Epidermal melanocyte (primary cell): ENCODE measurements around the gene BMX.

Experiments
- DNase-seq: peaks from one replicate; pipeline ENCODE4 v3.0.0; 2011; ENCODE audit warnings: low spot score; ENCODE audit not compliant: insufficient read length

The BMX gene

DNA sequence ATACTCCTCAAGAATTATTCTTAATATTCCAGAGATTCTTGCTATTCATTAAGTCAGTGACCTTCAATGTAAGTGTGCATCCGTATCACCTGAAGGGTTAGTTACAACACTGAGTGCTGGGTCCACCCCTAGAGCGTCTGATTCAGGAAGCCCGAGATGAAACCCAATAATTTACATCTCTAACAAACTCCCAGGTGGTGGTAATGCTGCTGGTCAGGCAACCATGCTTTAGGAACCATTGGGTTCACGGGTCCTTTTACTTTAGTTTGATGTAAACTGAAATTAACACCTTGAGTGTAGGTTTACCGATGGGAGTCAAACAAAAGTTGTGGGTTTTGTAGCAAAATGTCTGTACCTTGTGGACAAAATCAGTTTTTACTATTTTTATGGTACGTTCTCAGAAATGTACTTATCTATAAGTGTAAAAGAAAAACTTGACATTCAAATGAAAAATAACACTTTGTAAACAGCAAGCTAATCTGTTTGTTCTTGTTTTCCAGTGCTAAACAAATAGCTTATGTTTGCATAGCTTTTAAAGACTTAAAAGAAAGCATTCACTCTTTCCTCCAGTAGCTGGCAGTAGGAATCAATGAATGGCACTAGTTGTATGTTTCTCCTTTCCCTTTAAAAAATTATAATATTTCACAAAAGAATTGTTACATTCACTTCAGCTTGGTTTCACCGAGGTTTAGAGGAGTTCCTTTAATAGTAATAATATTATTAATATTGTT, 67.4 kb downstream of the BMX start:
- DNase-seq, result no peak

DNA sequence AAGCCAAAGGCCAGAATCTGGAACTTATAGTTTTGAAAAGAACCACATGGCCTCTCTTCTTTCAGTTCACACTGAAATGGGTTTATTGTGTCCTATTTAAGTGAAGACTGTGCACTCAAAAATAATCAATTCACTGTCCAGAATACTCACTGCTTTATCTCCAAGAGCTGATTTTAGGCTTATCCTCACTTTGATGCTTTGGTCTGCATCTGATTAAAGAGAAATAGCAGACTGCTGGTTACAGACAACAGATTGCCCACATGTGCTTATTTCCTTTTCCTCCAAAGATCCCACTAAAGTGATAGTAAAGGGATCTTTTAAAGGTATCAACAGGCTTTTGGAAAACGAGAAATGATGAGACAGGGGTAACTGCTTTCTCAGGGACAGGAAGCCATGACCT, 69.5 kb downstream of the BMX start:
- DNase-seq, result no peak

DNA sequence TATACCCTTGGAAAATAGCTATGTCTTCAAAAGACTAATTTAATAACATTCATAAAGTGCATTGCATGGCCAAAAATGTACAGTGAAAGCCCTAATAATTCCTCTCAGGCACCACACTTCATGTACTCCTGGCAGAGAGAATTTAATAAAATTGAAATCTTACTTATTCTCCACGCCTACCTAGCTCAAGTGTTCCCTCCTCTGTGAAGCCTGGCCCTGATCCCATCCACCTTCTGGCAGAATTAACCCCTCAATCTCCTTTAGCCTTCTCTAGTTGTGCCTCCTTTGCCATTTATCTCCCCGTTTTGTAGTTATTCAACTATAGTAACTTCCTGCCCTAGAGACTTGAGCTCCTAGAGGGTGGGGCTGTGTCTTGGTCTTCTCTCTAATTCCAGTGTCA, 73.4 kb downstream of the BMX start:
- no peak for DNase-seq

DNA sequence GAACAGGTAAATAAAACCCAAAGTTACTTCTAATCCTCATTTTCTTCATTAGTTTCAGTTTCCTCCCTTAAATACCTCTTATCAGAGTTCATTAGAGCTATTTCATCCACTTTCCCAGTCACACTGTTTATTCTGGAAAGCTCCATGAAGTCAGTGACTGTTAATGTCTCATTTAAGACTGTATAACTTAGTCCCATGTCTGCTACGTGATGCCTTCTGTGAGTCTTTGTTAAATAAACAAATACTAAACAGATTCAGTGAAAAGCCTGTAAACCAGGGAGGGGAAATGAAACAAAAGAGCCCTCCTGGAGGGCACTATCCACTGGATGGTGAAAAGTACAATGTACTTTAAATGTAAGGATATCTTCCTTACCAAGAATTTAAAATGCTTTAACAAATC, 75.4 kb downstream of the BMX start:
- DNase-seq, result no peak

DNA sequence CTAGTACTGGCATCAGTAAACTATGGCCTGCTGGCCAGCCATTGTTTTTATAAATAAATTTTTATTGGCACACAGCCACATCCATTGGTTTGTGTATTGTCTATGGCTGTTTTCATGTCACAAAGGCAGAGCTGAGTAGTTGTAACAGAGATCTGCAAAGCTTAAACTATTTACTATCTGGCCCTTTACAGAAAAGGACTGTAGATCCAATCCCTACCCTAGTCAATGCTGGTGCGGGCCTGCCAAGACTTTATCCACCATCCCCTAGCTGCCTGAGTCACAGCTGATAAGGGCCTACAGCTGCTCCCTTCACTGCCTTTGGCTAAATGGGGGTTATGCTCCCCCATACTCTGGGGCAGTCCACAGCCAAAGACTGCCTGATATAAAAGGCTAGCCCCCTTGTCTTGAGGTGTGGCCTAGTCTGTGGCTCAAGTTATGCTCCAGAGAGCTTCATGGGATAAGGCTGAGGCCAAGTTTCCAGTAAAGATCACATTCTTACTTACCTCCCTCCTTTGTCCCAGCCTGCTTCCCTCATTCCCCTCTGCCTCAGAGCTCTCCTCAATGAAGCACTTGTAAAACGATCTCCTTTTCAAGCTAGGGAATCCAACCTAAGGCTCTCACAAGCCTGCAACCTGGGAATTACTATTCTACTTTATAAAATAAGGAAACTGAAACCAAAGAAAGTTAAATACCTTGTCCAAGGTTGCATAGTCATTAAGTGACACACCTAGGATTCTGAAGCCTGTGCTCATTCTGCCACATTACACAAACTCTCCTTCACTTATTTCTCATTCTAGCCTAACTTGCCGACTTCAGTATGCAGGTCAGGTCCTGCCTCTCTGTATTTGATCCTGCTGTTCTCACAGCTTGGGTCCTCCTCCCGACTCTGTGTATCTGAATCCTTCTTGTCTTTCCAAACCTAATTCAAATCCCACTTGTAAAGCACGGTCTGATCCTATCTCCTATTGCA, 79.5 kb downstream of the BMX start:
- DNase-seq, result no peak

DNA sequence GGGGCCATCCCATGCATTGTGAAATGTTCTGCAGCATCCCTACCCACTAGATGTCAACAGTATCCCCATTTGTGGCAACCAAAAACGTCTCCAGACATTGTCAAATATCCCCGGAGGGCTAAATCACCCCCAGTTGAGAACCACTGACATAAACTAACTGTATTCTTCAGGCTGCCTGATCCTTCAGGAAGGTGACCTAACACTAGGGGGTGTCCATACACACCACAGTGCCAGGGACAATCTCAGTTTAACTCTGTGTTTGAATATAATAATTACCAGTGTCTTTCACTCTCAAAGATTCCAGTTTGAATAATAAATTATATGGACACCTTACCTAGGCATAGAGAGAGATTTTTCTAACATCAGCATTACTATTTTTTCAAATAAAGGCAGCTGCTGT, 93.8 kb downstream of the BMX start:
- no peak for DNase-seq

DNA sequence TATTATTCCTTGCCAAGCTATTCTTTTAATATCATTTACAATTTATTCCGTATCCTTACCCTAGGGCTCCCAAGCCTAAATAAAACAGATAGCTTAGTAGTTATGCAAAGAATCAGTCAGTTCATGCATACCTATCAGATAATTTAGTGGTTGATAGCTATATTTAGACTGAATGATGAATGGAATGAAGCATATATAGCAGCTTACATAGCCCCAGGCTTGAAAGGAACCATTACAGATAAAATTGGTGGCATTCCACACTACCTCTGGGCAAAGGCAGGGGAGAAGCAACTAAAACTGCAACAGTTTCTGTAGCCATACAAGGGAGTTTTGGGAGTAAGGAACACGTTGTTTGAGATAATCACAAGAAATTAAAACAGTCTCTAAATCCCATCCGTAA, 97.4 kb downstream of the BMX start:
- no peak for DNase-seq

DNA sequence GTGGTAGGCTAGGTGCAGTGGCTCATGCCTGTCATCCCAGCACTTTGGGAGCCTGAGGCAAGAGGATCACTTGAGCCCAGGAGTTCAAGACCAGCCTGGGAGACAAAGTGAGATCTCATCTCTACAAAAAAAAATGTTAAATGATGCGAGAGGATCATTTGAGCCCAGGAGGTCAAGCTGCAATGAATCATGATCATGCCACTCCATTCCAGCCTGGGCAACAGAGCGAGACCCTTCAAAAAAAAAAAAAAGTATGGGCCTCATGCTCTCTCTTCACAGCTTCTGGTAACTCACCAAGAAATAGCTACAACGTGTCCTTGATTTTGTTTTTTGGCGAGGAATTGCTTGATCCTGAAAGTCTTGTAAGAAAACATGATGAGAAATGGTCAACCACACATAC, 98.9 kb downstream of the BMX start:
- no peak for DNase-seq

DNA sequence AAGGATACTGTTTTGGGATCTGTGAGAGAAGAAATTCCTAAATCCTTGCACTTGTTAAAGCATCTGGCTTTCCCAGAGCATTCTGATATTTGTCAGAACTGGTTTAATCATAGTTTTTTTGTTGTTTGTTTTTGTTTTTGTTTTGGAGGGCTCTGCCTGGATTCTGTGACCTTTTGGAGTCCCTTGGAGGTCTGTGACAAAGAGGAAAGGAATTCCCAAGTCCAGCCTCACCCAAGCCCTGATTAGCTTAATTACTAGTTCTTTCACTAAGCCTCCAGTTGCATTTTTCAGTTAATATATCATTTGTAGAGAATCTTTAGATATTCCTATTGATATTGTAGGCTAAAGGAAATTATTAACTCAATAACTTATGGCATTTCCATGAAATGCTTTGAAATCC, 99.4 kb downstream of the BMX start:
- DNase-seq, result no peak

DNA sequence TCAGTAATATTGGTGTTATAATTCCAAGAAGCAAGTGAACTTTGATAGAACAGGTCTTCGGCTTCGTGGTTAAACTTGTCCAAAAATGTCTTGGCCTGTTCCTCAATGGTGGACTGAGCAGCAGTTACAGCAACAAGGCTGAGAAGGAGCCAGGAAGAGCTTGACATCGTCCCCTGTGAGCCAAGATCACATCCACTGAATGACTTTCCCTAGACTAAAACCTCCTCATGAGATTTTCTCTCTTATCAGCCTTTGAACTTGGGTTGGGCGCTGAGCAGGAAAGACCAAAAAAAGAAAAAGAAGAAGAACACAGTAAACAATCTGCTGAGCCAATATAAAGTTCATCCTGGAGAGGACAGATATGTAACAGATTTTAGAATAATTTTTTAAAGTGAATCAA, 100.1 kb downstream of the BMX start, which contains the start of gene ACE2:
Gene ACE2 (minus strand): TSS at position 216 of the 400 bp plus-strand sequence. CDS start 49 bp downstream, at position 167.
- DNase-seq, result no peak

DNA sequence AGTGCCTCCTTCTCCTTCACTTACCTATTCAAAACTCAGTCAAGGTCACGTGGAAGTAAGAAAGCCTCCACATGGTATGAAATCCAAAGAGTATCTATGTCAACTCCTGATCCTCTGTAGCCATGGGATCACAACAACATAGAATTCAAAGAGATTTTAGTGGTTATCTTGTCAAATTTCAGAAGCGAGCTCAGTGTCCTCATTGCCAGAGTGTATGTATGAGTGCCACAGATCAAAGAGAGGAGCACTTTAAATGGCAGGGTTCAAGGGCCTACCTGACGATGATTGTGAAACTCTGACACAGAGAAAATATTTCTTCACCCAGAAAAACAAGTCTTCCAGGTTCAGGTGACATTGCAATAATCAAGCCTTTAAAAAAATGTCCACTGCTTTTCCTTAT, 101.3 kb downstream of the BMX start:
- no peak for DNase-seq

DNA sequence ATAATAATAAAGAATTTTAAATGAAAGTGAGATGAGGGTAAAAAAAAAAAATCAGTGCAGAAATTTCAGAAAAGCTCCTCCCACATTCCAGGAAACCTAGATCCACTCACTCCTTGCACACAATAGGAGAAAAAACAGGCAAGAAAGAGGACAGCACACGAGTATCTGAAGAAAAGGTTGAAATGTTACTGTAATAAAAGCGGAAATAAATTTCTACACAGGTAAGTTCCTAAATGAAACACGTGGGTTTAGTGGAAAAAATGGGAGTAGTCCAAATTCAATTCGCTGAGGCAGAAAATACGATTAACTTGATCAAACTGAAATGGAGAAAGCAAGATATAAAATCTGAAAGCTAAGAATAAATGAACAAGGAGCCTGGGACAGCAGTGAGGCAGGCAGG, 102.2 kb downstream of the BMX start:
- no peak for DNase-seq

DNA sequence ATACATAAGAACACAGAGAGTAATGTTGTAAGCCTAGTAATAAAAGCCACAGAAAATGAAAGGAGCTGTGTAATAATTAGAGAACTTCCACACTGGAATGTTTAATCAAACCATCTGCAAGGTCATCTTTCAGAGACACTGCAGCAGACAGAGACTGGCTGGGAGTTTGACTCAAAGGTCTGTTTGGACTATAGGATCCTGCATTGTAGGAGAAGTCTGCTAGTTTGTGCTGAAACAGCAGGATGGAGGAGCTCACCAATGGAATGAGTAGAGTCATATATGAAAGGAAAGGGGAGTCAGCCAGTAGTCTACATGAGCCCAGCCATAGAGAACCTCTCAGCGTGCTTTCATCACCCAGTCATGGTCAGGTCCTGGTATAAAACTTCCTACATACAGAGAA, 104.6 kb downstream of the BMX start:
- no peak for DNase-seq
